ENCODE data around the gene TMED10. TPM values are rescaled to one million over a fixed set of nuclear protein-coding genes. Genes with fewer than 3 reads are reported as not detected.
"Not testable (repeated sequence)": the region's sequence is repeated elsewhere in the genome, so short reads cannot be mapped to it uniquely, and the experiment has no call there.

TMED10 gene
- total RNA-seq, 1 donor from 2014 or later = 220 TPM

GRCh38 chr14:75153295-75153694, 23.1 kb downstream of the TMED10 start:
- peaks cover 31% of the 10 kb centered on the region for H4K20me1 ChIP-seq (ENCODE audit: low read depth)
- peak; percentile 10 for DNase-seq (ENCODE audit: low spot score)
- peaks cover 84% of the 10 kb centered on the region for H3K79me2 ChIP-seq (ENCODE audit: low read depth)
- peaks cover 5% of the 10 kb centered on the region for H3K4me1 ChIP-seq
- no peaks in the 10 kb centered on the region for H3K27me3 Mint-ChIP-seq (ENCODE audit: insufficient read depth, low read depth)
- H3K36me3 Mint-ChIP-seq = peaks cover 14% of the 10 kb centered on the region
- H3K4me1 Mint-ChIP-seq = peaks cover 12% of the 10 kb centered on the region
- no peak overlapping the region for H3K4me3 Mint-ChIP-seq
- no peaks in the 10 kb centered on the region for H3K36me3 ChIP-seq
- H3K4me2 ChIP-seq = peak overlapping the region; percentile 57
- no peaks in the 10 kb centered on the region for H3K9me3 Mint-ChIP-seq
- no peak overlapping the region for H3K4me3 ChIP-seq
- no peak overlapping the region for H3K27ac ChIP-seq
- TF ChIP-seq EZH2phosphoT487 (IDR thresholded peaks at IDR 0.05) (no peak), CTCF (IDR thresholded peaks at IDR 0.05) (no peak)
- H3F3A ChIP-seq (ENCODE audit: low read depth) = no peaks in the 10 kb centered on the region
- H2AFZ ChIP-seq (replicated peaks) = no peak overlapping the region
- no peaks in the 10 kb centered on the region for H3K9me3 ChIP-seq (ENCODE audit: low read depth)
- H3K9ac ChIP-seq = no peak overlapping the region
- H3K27ac Mint-ChIP-seq = no peak overlapping the region
- no peaks in the 10 kb centered on the region for H3K27me3 ChIP-seq

DNA sequence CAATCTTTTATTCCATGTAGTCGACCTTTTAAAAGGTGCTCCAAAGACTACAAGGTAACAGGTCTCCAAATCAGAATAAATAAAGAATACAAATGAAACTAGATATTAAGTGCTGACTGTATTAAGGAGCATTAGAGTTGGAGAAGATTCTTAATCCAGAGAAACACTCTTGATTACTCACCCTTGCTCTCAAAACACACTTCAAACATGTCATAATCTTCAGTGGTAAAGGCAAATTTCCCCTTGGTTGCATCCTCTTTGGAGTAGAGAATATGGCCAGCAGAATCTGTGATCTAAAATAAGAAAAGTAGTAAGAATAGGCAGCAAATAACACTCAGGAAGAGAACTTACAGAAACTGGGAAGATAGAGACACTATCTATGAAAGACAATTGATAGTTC, 24.6 kb downstream of the TMED10 start:
- TF ChIP-seq CTCF (IDR thresholded peaks at IDR 0.05) (no peak), EZH2phosphoT487 (IDR thresholded peaks at IDR 0.05) (no peak), EZH2 (IDR thresholded peaks at IDR 0.05) (no peak)
- Mint-ChIP-seq H3K9me3 (no peaks in the 10 kb centered on the region), H3K27ac (no peak overlapping the region), H3K36me3 (peaks cover 14% of the 10 kb centered on the region), H3K4me3 (no peak overlapping the region), H3K27me3 (ENCODE audit: insufficient read depth, low read depth) (no peaks in the 10 kb centered on the region), H3K4me1 (peaks cover 18% of the 10 kb centered on the region)
- Histone ChIP-seq H3K9ac (no peak overlapping the region), H3K4me1 (peaks cover 15% of the 10 kb centered on the region), H3F3A (ENCODE audit: low read depth) (no peaks in the 10 kb centered on the region), H2AFZ (replicated peaks) (no peak overlapping the region), H3K27ac (no peak overlapping the region), H3K4me2 (no peak overlapping the region), H4K20me1 (ENCODE audit: low read depth) (peaks cover 17% of the 10 kb centered on the region), H3K9me3 (ENCODE audit: low read depth) (no peaks in the 10 kb centered on the region), H3K4me3 (no peak overlapping the region), H3K79me2 (ENCODE audit: low read depth) (peaks cover 75% of the 10 kb centered on the region), H3K36me3 (peaks cover 1% of the 10 kb centered on the region), H3K27me3 (no peaks in the 10 kb centered on the region)
- DNase-seq (ENCODE audit: low spot score) = no peak

DNA sequence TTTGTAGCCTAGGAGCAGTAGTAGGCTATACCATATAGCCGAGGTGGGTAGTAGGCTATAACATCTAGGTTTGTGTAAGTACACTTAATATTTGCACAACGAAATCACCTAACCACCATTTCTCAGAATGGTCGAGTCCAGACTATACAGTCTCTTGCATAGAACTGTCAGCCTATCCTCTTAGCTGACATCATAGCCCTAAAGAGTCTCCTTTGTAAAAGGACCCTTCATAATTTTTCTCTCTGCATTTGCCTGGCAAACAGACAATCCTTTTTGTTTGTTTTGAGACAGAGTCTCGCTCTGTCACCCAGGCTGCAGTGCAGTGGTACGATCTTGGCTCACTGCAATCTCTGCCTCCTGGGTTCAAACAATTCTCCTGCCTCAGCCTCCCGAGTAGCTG, 25.8 kb downstream of the TMED10 start:
- H3K79me2 ChIP-seq (ENCODE audit: low read depth) = peaks cover 72% of the 10 kb centered on the region
- peaks cover 15% of the 10 kb centered on the region for H3K4me1 ChIP-seq
- peaks cover 14% of the 10 kb centered on the region for H4K20me1 ChIP-seq (ENCODE audit: low read depth)
- not testable (repeated sequence) for H3K9ac ChIP-seq; H3K4me2 ChIP-seq; H3K9me3 Mint-ChIP-seq; DNase-seq (ENCODE audit: low spot score); H3K4me3 Mint-ChIP-seq; H3K4me3 ChIP-seq; H3K27ac ChIP-seq; H3K27ac Mint-ChIP-seq; H3K27me3 Mint-ChIP-seq (ENCODE audit: insufficient read depth, low read depth); H3K9me3 ChIP-seq (ENCODE audit: low read depth); H2AFZ ChIP-seq (replicated peaks); H3K27me3 ChIP-seq; H3K36me3 ChIP-seq; H3F3A ChIP-seq (ENCODE audit: low read depth)
- peaks cover 20% of the 10 kb centered on the region for H3K4me1 Mint-ChIP-seq
- H3K36me3 Mint-ChIP-seq = peaks cover 13% of the 10 kb centered on the region

GRCh38 chr14:75150150-75150549, 26.3 kb downstream of the TMED10 start:
- Histone ChIP-seq H3K9me3 (ENCODE audit: low read depth) (no peaks in the 10 kb centered on the region), H3K9ac (no peak overlapping the region), H3K4me1 (peaks cover 15% of the 10 kb centered on the region), H3K79me2 (ENCODE audit: low read depth) (peaks cover 69% of the 10 kb centered on the region), H3K27ac (no peak overlapping the region), H3K4me2 (no peak overlapping the region), H3F3A (ENCODE audit: low read depth) (no peaks in the 10 kb centered on the region), H3K27me3 (no peaks in the 10 kb centered on the region), H3K4me3 (no peak overlapping the region), H2AFZ (replicated peaks) (no peak overlapping the region), H3K36me3 (peaks cover 7% of the 10 kb centered on the region), H4K20me1 (ENCODE audit: low read depth) (peaks cover 11% of the 10 kb centered on the region)
- no peak overlapping the region for H3K4me3 Mint-ChIP-seq
- H3K4me1 Mint-ChIP-seq = peaks cover 20% of the 10 kb centered on the region
- H3K9me3 Mint-ChIP-seq = no peaks in the 10 kb centered on the region
- DNase-seq (ENCODE audit: low spot score) = no peak
- no peak overlapping the region for H3K27ac Mint-ChIP-seq
- H3K27me3 Mint-ChIP-seq (ENCODE audit: insufficient read depth, low read depth) = no peaks in the 10 kb centered on the region
- TF ChIP-seq EZH2phosphoT487 (IDR thresholded peaks at IDR 0.05) (no peak), CTCF (IDR thresholded peaks at IDR 0.05) (no peak), EZH2 (IDR thresholded peaks at IDR 0.05) (no peak)
- H3K36me3 Mint-ChIP-seq = peaks cover 12% of the 10 kb centered on the region

Data from neural progenitor cell (in vitro differentiated cells).